HepG2 (cell line): ENCODE data around the gene MGAT5.

ENCODE experiments used
- CBX2 ChIP-seq, 2 experiments: fragments of 200-600 bp in 1 of 2; sonication (generic); formaldehyde crosslinking in 1 of 2; IDR thresholded peaks; 2 replicates each; pipeline versions ENCODE4 v1.7.0 to v1.8.1; 2018 to 2022; ENCODE audit warnings: low read depth in 2 of 2, low read length in 1 of 2, mild to moderate bottlenecking in 1 of 2, missing genetic modification reagents in 1 of 2
- ZNF274 ChIP-seq: sonication (generic); formaldehyde crosslinking; IDR thresholded peaks from 2 replicates; pipeline ENCODE4 v1.5.1; 2020; ENCODE audit warnings: mild to moderate bottlenecking, missing genetic modification reagents

DNA sequence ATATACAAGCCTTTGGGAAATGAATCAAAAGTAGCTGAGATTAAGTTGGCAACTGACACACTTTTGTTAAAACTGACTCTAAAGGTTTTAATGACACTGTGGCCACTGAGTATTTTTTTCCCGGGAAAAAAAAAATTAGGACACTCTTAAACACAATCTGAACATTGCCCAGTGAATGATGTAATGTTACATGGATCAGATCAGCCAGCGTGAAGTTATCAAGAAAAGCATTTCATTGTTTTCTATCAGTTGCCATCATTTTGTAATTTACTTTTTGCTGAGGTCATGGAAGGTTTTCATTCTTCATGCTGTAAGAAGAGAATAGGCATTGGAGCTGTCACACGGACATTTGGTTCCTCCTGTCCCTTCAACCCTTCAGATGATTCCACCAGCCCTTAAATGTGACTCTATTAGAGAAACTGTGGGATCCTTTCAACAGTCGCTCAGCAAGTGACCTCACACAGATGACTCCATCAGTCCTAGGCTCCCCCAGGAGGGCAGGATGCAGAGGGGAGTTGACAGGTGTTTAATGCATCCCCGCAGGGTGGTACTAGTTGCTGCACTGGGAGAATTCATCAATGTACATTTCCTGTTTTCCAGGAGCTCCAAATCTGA is 164.2 kb downstream of the MGAT5 start:
- TF ChIP-seq CBX2 (IDR thresholded peaks at IDR 0.05; ENCODE audit: low read depth, low read length): no peak
- no peak for TF ChIP-seq CBX2 (CRISPR knock-in tag; IDR thresholded peaks at IDR 0.05; ENCODE audit: low read depth)
- no peak for TF ChIP-seq ZNF274 (CRISPR knock-in tag)
